ENCODE results near the gene DCXR. TPM values are rescaled to one million over a fixed set of nuclear protein-coding genes. Genes with fewer than 3 reads are reported as not detected.

Gene DCXR
- total RNA-seq, 4 donors from 2014 or later, result 89.1 to 162 (median 135) TPM

DNA sequence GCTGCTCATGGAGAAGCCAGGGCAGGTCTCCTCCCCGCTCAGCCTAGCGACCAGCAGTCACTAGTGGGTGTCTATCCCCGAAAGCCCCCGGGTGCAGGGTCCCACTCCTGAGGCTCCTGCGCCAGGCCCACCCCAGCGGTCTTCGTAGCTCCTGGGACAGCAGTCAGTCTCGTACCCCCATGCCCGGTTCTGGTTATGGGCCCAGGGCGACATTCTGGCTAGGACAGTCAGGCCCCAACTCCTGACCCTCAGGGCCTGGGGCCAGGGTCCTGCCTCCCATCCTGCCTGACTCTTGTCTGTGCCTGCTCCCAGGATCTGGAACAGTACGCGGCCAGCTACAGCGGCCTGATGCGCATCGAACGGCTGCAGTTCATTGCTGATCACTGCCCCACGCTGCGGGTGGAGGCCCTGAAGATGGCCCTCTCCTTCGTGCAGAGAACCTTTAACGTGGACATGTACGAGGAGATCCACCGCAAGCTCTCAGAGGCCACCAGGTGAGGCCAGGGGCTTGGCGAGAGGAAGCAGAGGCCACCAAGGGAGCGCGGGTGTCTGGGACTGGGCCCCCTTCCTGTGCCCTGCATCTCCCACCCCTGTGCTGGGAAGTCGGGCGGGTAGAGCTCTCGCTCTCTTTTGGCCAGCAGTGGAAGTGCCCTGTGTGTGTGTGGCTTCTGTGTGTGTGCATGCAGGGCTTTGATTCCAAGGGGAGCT is 16.2 kb upstream of the DCXR start:
- no peak overlapping the region for H3K27ac ChIP-seq
- peaks cover 37 to 74% (median 40%) of the 10 kb centered on the region in 3 donors for H3K36me3 ChIP-seq
- H3K9me3 ChIP-seq, result no peaks in the 10 kb centered on the region
- no peaks in the 10 kb centered on the region for H3K27me3 ChIP-seq
- no peak for DNase-seq
- WGBS, 2 donors, result 95 to 96% methylated on average over 8 to 12 of the region's 28 CpGs
- peak overlapping the region in 1 of 4 donors; percentile 83 for H3K4me3 ChIP-seq
- TF ChIP-seq POLR2A (IDR thresholded peaks at IDR 0.05), result no peak
- TF ChIP-seq, protein P1, sequence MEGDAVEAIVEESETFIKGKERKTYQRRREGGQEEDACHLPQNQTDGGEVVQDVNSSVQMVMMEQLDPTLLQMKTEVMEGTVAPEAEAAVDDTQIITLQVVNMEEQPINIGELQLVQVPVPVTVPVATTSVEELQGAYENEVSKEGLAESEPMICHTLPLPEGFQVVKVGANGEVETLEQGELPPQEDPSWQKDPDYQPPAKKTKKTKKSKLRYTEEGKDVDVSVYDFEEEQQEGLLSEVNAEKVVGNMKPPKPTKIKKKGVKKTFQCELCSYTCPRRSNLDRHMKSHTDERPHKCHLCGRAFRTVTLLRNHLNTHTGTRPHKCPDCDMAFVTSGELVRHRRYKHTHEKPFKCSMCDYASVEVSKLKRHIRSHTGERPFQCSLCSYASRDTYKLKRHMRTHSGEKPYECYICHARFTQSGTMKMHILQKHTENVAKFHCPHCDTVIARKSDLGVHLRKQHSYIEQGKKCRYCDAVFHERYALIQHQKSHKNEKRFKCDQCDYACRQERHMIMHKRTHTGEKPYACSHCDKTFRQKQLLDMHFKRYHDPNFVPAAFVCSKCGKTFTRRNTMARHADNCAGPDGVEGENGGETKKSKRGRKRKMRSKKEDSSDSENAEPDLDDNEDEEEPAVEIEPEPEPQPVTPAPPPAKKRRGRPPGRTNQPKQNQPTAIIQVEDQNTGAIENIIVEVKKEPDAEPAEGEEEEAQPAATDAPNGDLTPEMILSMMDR (IDR thresholded peaks at IDR 0.05), result no peak
- intact Hi-C loops (cut with DNase I), result no loop called here
- peaks cover 28 to 51% (median 36%) of the 10 kb centered on the region in 3 donors for H3K4me1 ChIP-seq

DNA sequence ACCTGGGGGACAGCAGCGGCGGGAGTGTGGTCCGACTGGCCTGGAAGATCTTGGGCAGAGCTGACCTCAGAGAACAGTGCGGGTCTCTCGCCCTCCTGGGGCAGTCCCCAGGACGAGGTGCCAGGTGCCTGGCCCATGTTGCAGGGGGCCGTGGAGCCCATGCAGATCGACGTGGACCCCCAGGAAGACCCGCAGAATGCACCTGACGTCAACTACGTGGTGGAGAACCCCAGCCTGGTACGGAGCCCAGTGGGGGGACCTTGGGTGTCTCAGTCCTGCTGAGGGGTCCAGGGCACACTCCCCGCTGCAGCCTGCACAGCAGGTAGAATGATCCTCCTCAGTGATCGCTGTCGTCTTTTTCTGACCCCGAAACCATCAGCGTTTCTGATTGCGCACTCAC is 15.6 kb upstream of the DCXR start:
- no peaks in the 10 kb centered on the region for H3K9me3 ChIP-seq
- no peaks in the 10 kb centered on the region for H3K27me3 ChIP-seq
- peaks cover 34 to 74% (median 36%) of the 10 kb centered on the region in 3 donors for H3K36me3 ChIP-seq
- H3K27ac ChIP-seq, result peak overlapping the region in 1 of 4 donors; percentile 70
- intact Hi-C loops (cut with DNase I), result no loop called here
- peak overlapping the region; percentile 72 to 83 (median 80) for H3K4me3 ChIP-seq
- TF ChIP-seq, protein P1 (IDR thresholded peaks at IDR 0.05), result no peak
- TF ChIP-seq POLR2A (IDR thresholded peaks at IDR 0.05), result no peak
- 79 to 94% methylated on average over 6 to 12 of the region's 19 CpGs for WGBS, 2 donors
- DNase-seq, result no peak
- peaks cover 28 to 51% (median 36%) of the 10 kb centered on the region in 3 donors for H3K4me1 ChIP-seq

DNA sequence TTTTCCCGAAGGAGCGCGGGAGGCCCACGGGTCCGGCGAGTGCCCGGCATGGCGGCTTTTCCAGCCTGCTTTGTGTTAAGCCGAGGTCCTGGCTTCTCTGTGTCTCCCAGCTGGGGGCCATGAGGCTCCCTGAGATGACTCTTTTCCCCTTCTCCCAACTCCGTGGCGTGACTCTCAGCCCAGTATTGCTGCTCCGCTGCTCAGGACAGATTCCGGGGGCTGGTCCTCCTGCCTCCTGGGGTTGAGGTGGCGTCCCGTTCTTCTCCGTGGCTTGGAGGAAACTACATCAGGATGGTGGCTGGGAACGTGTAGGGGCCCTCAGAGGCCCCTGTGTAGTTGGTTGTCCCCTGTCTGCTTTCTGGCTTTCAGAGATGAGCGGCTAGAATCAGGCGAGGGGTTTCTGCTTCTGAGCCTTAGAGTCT is 15.2 kb upstream of the DCXR start:
- DNase-seq, result no peak
- peaks cover 32 to 74% (median 34%) of the 10 kb centered on the region in 3 donors for H3K36me3 ChIP-seq
- peaks cover 28 to 51% (median 36%) of the 10 kb centered on the region in 3 donors for H3K4me1 ChIP-seq

DNA sequence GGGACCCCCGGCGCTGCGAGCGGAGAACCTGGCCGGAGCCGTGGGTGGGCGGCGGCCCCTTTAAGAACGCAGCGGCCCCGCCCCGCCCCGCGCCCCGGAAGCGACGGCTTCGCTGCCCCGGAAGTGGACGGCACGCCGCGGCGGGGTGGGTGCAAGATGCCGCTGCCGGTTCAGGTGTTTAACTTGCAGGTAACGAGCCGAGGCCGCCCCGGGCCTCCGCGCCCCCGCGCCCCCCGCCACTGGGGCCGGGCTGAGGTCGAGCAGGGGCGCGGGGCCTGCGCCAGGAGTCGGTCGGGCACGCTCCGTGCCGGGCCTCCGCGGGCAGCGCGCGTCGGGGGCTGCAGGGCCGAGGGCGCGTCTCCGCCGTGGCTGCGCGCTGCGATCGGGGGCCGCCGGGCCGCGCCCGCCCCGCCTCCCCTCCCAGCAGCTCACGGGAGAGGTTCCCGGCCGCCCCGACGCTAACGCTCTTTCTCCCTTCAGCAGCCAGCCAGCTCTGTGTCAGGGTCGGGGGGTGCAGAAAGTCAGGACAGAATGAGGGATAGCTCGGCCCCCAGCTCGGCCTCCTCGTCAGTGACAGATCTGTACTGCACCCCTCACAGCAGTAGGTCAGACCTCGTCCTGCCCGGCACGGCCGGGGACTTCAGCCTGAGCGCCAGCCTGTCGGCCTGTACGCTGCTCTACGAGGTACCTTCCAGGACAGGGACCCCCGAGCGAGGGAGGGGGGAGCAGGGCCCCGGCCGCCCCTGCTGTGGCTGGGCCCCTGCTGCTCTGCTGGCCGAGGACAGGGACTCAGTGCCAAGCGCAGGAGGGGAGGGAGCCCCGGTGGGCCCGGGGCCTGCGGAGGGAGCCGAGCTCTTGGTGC is 14.5 kb upstream of the DCXR start, which contains the start of the genes GPS1 and RFNG:
Gene GPS1 (plus strand): TSS at position 123 of the 862 bp plus-strand sequence. CDS start 34 bp downstream, at position 157.
Gene RFNG (minus strand): TSS at position 36 of the 862 bp plus-strand sequence. CDS start 45 bp downstream, outside the sequence.
- Histone ChIP-seq H3K4me3 (peak within 1 kb of the TSS; percentile 72 to 83 (median 80)), H3K27me3 (no peaks in the 10 kb centered on the region), H3K4me1 (peaks cover 28 to 51% (median 36%) of the 10 kb centered on the region in 3 donors), H3K9me3 (no peaks in the 10 kb centered on the region), H3K27ac (peak within 1 kb of the TSS; percentile 77 to 88 (median 86)), H3K36me3 (peaks cover 26 to 74% (median 33%) of the 10 kb centered on the region in 3 donors)
- no peak for DNase-seq
- peak in 2 of 4 donors; percentile 22 to 27 for TF ChIP-seq POLR2A (IDR thresholded peaks at IDR 0.05)
- TF ChIP-seq, protein P1 (IDR thresholded peaks at IDR 0.05), result no peak
- WGBS, 2 donors, result no CpG with 5 or more reads among the region's 94 CpGs
- intact Hi-C loops (cut with DNase I), result no loop called here

More for the DNA sequence above, 15.2 kb upstream of the DCXR start:
- 27 to 32% methylated on average over 3 of the region's 19 CpGs for WGBS, 2 donors
- intact Hi-C loops (cut with DNase I), result no loop called here
- Histone ChIP-seq H3K9me3 (no peaks in the 10 kb centered on the region), H3K4me3 (peak overlapping the region; percentile 72 to 83 (median 80)), H3K27me3 (no peaks in the 10 kb centered on the region), H3K27ac (peak overlapping the region in 3 of 4 donors; percentile 70 to 88 (median 86))
- TF ChIP-seq, protein P1 (IDR thresholded peaks at IDR 0.05), result no peak
- TF ChIP-seq POLR2A (IDR thresholded peaks at IDR 0.05), result no peak

Data from esophagus squamous epithelium (tissue), 5 donors.